ENCODE data around the gene DNAJC22. TPM values are rescaled to one million over a fixed set of nuclear protein-coding genes. Genes with fewer than 3 reads are reported as not detected.

The DNAJC22 gene
- total and polyA plus RNA-seq, 9 of the 15 experiments (the other 6 are each of a cell fraction or from before 2014, with no cell fraction given) = 0.10 to 1.2 (median 0.47) TPM

- TF ChIP-seq NKRF (IDR thresholded peaks at IDR 0.05; ENCODE audit: borderline replicate concordance) = peak; percentile 96
- no peak for TF ChIP-seq CSDE1 (IDR thresholded peaks at IDR 0.05)
- no peak for TF ChIP-seq RNF219 (CRISPR knock-in tag; IDR thresholded peaks at IDR 0.05)
- no peak for TF ChIP-seq BRF2 (IDR thresholded peaks at IDR 0.05; ENCODE audit: borderline replicate concordance, insufficient read depth, insufficient read length)
- TF ChIP-seq ETV5 (CRISPR knock-in tag; IDR thresholded peaks at IDR 0.05; ENCODE audit: low read depth) = no peak
- TF ChIP-seq ZNF324 (CRISPR knock-in tag; IDR thresholded peaks at IDR 0.05) = no peak
- TF ChIP-seq NR1H2 (CRISPR knock-in tag; IDR thresholded peaks at IDR 0.05) = 0 out of 2 replicates have a peak, but pooled peaks have one; percentile 4
- no peak for TF ChIP-seq E2F3 (CRISPR knock-in tag; IDR thresholded peaks at IDR 0.05)
- no peak for TF ChIP-seq ZNF764 (CRISPR knock-in tag; IDR thresholded peaks at IDR 0.05; ENCODE audit: low read depth)
- peak; percentile 88 for TF ChIP-seq C11orf30 (IDR thresholded peaks at IDR 0.05; ENCODE audit: low read depth)
- TF ChIP-seq CHD4 (IDR thresholded peaks at IDR 0.05; ENCODE audit: insufficient read depth, insufficient replicate concordance, low read depth, low read length, poor library complexity, severe bottlenecking) = no peak
- no peak for TF ChIP-seq FOXK1 (CRISPR knock-in tag; IDR thresholded peaks at IDR 0.05; ENCODE audit: borderline replicate concordance)
- TF ChIP-seq PRMT5 (CRISPR knock-in tag; IDR thresholded peaks at IDR 0.05) = no peak
- peak; percentile 21; the same call in 1 of the 2 replicates for TF ChIP-seq GABPA (tag; conservative IDR thresholded peaks at IDR 0.05; ENCODE audit: low read depth)
- no peak for TF ChIP-seq ETS2 (tag; IDR thresholded peaks at IDR 0.05; ENCODE audit: borderline replicate concordance, poor library complexity, severe bottlenecking)
- no peak for TF ChIP-seq ZNF280A (IDR thresholded peaks at IDR 0.05; ENCODE audit: low read depth, partially characterized antibody)
- TF ChIP-seq TCF7L2 (IDR thresholded peaks at IDR 0.05; ENCODE audit: low read depth, low read length) = 0 out of 2 replicates have a peak, but pooled peaks have one; percentile 10
- peak; percentile 88 for TF ChIP-seq PHF8 (IDR thresholded peaks at IDR 0.05; ENCODE audit: borderline replicate concordance, low read length)
- no peak for TF ChIP-seq HDAC6 (IDR thresholded peaks at IDR 0.05; ENCODE audit: low read depth, low read length)
- peak; percentile 74 for TF ChIP-seq TAF7 (tag; IDR thresholded peaks at IDR 0.05)
Observed at GRCh38 chr12:49322708-49323523, 23.8 kb upstream of the DNAJC22 start, which contains the start of gene TROAP (continued).
